Vagina (tissue), 2 donors: ENCODE data around the gene ZC2HC1C. TPM values are rescaled to one million over a fixed set of nuclear protein-coding genes. Genes with fewer than 3 reads are reported as not detected.

Experiments
- DNase-seq, 2 donors: peaks; one replicate each; pipeline ENCODE4 v3.0.0-alpha.2; 2017; ENCODE audit errors: extremely low spot score in 2 of 2
- H3K27ac ChIP-seq: fragments of 200-600 bp; sonication (generic); one replicate; pipeline ENCODE4 v1.5.1; 2019
- H3K27me3 ChIP-seq: fragments of 200-600 bp; sonication (generic); one replicate; pipeline ENCODE4 v1.5.1; 2019
- H3K36me3 ChIP-seq, 2 donors: fragments of 200-600 bp; sonication (generic); one replicate each; pipeline ENCODE4 v1.5.1; 2017 to 2019
- H3K4me1 ChIP-seq: fragments of 200-600 bp; sonication (generic); one replicate; pipeline ENCODE4 v1.5.1; 2019
- H3K4me3 ChIP-seq, 2 donors: fragments of 200-600 bp; sonication (generic); 1 replicate in 1 of 2; 2 replicates in 1 of 2; pipeline ENCODE4 v1.5.1; 2016 to 2019
- H3K9me3 ChIP-seq: fragments of 200-600 bp; sonication (generic); one replicate; pipeline ENCODE4 v1.5.1; 2019
- POLR2A ChIP-seq, 2 donors: fragments of 450-650 bp; IDR thresholded peaks; one replicate each; pipeline ENCODE4 v1.6.1; 2017; ENCODE audit warnings: antibody characterized with exemption in 2 of 2, mild to moderate bottlenecking in 2 of 2, moderate library complexity in 2 of 2
- POLR2AphosphoS5 ChIP-seq, 2 donors: sonication (generic); formaldehyde crosslinking; IDR thresholded peaks; one replicate each; pipeline ENCODE4 v1.9.0; 2017; ENCODE audit warnings: antibody characterized with exemption in 2 of 2, mild to moderate bottlenecking in 2 of 2, low read depth in 1 of 2; ENCODE audit not compliant: insufficient read depth in 1 of 2
- intact Hi-C: fragments of 100-400 bp; cut with DNase I; formaldehyde crosslinking; loops from one replicate; pipeline ENCODE4 v1.15.1; 2023
- total RNA-seq: library from RNA; depleted of rRNA; stranded (reverse); fragments of >200 nt; gene quantifications from one replicate; pipeline ENCODE4 v1.2.3, GENCODE V29; 2016
- TF ChIP-seq, protein P1 (sequence below), 3 experiments: fragments of 450-650 bp in 2 of 3; fragments of 200-600 bp in 1 of 3; sonication (generic) in 1 of 3; IDR thresholded peaks; one replicate each; pipeline ENCODE4 v1.5.1; 2017 to 2019; ENCODE audit warnings: antibody characterized with exemption in 3 of 3, mild to moderate bottlenecking in 2 of 3, moderate library complexity in 2 of 3

The ZC2HC1C gene
- total RNA-seq = not detected

- DNase-seq = peak in 1 of 2 donors; percentile 96
- peaks cover 26% of the 10 kb centered on the region for H3K4me1 ChIP-seq
- H3K27me3 ChIP-seq = no peaks in the 10 kb centered on the region
- intact Hi-C loops = loop anchor here (5.0 kb wide), 1 partner anchor 67 kb away; the partner anchor contains the start of gene EIF2B2
- no peaks in the 10 kb centered on the region for H3K9me3 ChIP-seq
- TF ChIP-seq, protein P1, sequence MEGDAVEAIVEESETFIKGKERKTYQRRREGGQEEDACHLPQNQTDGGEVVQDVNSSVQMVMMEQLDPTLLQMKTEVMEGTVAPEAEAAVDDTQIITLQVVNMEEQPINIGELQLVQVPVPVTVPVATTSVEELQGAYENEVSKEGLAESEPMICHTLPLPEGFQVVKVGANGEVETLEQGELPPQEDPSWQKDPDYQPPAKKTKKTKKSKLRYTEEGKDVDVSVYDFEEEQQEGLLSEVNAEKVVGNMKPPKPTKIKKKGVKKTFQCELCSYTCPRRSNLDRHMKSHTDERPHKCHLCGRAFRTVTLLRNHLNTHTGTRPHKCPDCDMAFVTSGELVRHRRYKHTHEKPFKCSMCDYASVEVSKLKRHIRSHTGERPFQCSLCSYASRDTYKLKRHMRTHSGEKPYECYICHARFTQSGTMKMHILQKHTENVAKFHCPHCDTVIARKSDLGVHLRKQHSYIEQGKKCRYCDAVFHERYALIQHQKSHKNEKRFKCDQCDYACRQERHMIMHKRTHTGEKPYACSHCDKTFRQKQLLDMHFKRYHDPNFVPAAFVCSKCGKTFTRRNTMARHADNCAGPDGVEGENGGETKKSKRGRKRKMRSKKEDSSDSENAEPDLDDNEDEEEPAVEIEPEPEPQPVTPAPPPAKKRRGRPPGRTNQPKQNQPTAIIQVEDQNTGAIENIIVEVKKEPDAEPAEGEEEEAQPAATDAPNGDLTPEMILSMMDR (IDR thresholded peaks at IDR 0.05) = no peak
- TF ChIP-seq POLR2AphosphoS5 (IDR thresholded peaks at IDR 0.05; ENCODE audit: insufficient read depth in 1 of 2, low read depth in 1 of 2) = peak; percentile 91 to 93
- TF ChIP-seq POLR2A (IDR thresholded peaks at IDR 0.05) = no peak
- peak within 1 kb of the TSS; percentile 75 for H3K27ac ChIP-seq
- H3K36me3 ChIP-seq = no peaks in the 10 kb centered on the region
- H3K4me3 ChIP-seq = peak within 1 kb of the TSS; percentile 42 to 44
Measured at GRCh38 chr14:75069121-75069810, at the start of gene ZC2HC1C. ZC2HC1C (plus strand) TSS chr14:75069641; CDS start chr14:75070574, 933 bp downstream.

GRCh38 chr14:75022655-75023054, 46.8 kb upstream of the ZC2HC1C start:
- TF ChIP-seq POLR2AphosphoS5 (IDR thresholded peaks at IDR 0.05; ENCODE audit: insufficient read depth in 1 of 2, low read depth in 1 of 2) = no peak
- TF ChIP-seq, protein P1 (IDR thresholded peaks at IDR 0.05) = peak in 1 of 3 experiments; percentile 5
- TF ChIP-seq POLR2A (IDR thresholded peaks at IDR 0.05) = no peak
- Histone ChIP-seq H3K36me3 (peaks cover 0 to 33% of the 10 kb centered on the region in 2 donors), H3K27ac (no peak overlapping the region), H3K4me3 (no peak overlapping the region), H3K9me3 (no peaks in the 10 kb centered on the region), H3K27me3 (no peaks in the 10 kb centered on the region), H3K4me1 (no peaks in the 10 kb centered on the region)
- intact Hi-C loops = no loop called here
- no peak for DNase-seq

- intact Hi-C loops = no loop called here
- TF ChIP-seq POLR2A (IDR thresholded peaks at IDR 0.05) (no peak), POLR2AphosphoS5 (IDR thresholded peaks at IDR 0.05; ENCODE audit: insufficient read depth in 1 of 2, low read depth in 1 of 2) (no peak)
- TF ChIP-seq, protein P1 (IDR thresholded peaks at IDR 0.05) = no peak
- no peak overlapping the region for H3K27ac ChIP-seq
- DNase-seq = no peak
- peaks cover 0 to 30% of the 10 kb centered on the region in 2 donors for H3K36me3 ChIP-seq
- H3K9me3 ChIP-seq = no peaks in the 10 kb centered on the region
- H3K4me3 ChIP-seq = no peak overlapping the region
- H3K4me1 ChIP-seq = no peaks in the 10 kb centered on the region
- no peaks in the 10 kb centered on the region for H3K27me3 ChIP-seq
Measured at GRCh38 chr14:75023108-75023507, 46.3 kb upstream of the ZC2HC1C start.

- no peak for DNase-seq
- no peak for TF ChIP-seq POLR2AphosphoS5 (IDR thresholded peaks at IDR 0.05; ENCODE audit: insufficient read depth in 1 of 2, low read depth in 1 of 2)
- TF ChIP-seq, protein P1 (IDR thresholded peaks at IDR 0.05) = no peak
- no peak for TF ChIP-seq POLR2A (IDR thresholded peaks at IDR 0.05)
- Histone ChIP-seq H3K4me3 (no peak overlapping the region), H3K4me1 (no peaks in the 10 kb centered on the region), H3K9me3 (no peaks in the 10 kb centered on the region), H3K36me3 (peaks cover 0 to 25% of the 10 kb centered on the region in 2 donors), H3K27ac (no peak overlapping the region), H3K27me3 (no peaks in the 10 kb centered on the region)
- intact Hi-C loops = no loop called here
Measured at GRCh38 chr14:75025082-75025481, 44.4 kb upstream of the ZC2HC1C start.

DNA sequence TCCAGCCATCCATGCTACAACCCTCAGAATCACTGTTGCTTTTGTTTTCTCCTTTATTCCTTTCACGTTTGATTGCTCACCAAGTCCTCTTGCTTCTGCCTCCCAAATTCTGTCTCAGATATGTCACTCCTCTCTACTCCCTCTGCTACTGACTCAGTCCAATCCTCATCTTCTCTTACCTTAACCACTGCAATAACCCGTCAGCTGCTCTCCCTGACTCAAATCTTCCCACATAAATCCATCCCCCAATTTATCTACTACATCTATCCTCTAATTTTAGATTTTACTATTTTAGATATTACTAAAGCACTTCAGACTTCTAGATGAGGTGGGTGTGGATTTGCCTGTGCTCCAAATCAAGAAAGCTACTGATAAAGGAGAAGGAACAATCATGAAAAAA, 43.6 kb upstream of the ZC2HC1C start:
- intact Hi-C loops = no loop called here
- H3K27me3 ChIP-seq = no peaks in the 10 kb centered on the region
- no peak overlapping the region for H3K27ac ChIP-seq
- H3K4me3 ChIP-seq = no peak overlapping the region
- no peaks in the 10 kb centered on the region for H3K4me1 ChIP-seq
- TF ChIP-seq POLR2AphosphoS5 (IDR thresholded peaks at IDR 0.05; ENCODE audit: insufficient read depth in 1 of 2, low read depth in 1 of 2) (no peak), POLR2A (IDR thresholded peaks at IDR 0.05) (no peak)
- TF ChIP-seq, protein P1 (IDR thresholded peaks at IDR 0.05) = no peak
- no peak for DNase-seq
- H3K36me3 ChIP-seq = peaks cover 0 to 17% of the 10 kb centered on the region in 2 donors
- H3K9me3 ChIP-seq = no peaks in the 10 kb centered on the region
